Measurements from ENCODE around the gene BRI3BP.
"Not testable (repeated sequence)": the region's sequence is repeated elsewhere in the genome, so short reads cannot be mapped to it uniquely, and the experiment has no call there.

BRI3BP gene

GRCh38 chr12:125065919-125066570, 72.6 kb downstream of the BRI3BP start:
- no peak for DNase-seq (ENCODE audit: low read depth)

GRCh38 chr12:125068391-125068790, 74.9 kb downstream of the BRI3BP start:
- DNase-seq (ENCODE audit: low read depth), result no peak

GRCh38 chr12:125069616-125070015, 76.2 kb downstream of the BRI3BP start:
- no peak for DNase-seq (ENCODE audit: low read depth)

- no peak for DNase-seq (ENCODE audit: low read depth)
These were observed 76.7 kb downstream of the BRI3BP start for GRCh38 chr12:125070112-125070511.

- DNase-seq (ENCODE audit: low read depth), result no peak
These were observed 77.4 kb downstream of the BRI3BP start for GRCh38 chr12:125070661-125071390.

GRCh38 chr12:125071456-125071855, 78.0 kb downstream of the BRI3BP start:
- DNase-seq (ENCODE audit: low read depth), result no peak

GRCh38 chr12:125072496-125072895, 79.1 kb downstream of the BRI3BP start:
- DNase-seq (ENCODE audit: low read depth), result no peak

GRCh38 chr12:125074294-125074693, 80.8 kb downstream of the BRI3BP start:
- not testable (repeated sequence) for DNase-seq (ENCODE audit: low read depth)

GRCh38 chr12:125076103-125076502, 82.7 kb downstream of the BRI3BP start:
- DNase-seq (ENCODE audit: low read depth), result no peak

GRCh38 chr12:125079084-125079483, 85.6 kb downstream of the BRI3BP start:
- no peak for DNase-seq (ENCODE audit: low read depth)

GRCh38 chr12:125079648-125080645, 86.5 kb downstream of the BRI3BP start:
- no peak for DNase-seq (ENCODE audit: low read depth)

Data from stimulated activated CD8-positive, alpha-beta memory T cell treated with anti-CD3 and anti-CD28 coated beads, Interleukin-7, amount 100 ng/mL, for 24 hours (primary cell).